Measurements from ENCODE around the gene DNAJB13. TPM values are rescaled to one million over a fixed set of nuclear protein-coding genes. Genes with fewer than 3 reads are reported as not detected.
A peak's percentile ranks its signal among the peaks of the same experiment; 100 is the strongest.

Gene DNAJB13
- total and polyA plus RNA-seq, 10 of the 15 experiments (the other 5 are each of a cell fraction or from before 2014, with no cell fraction given): 0.07 to 0.76 (median 0.15) TPM; not detected in 7

DNA sequence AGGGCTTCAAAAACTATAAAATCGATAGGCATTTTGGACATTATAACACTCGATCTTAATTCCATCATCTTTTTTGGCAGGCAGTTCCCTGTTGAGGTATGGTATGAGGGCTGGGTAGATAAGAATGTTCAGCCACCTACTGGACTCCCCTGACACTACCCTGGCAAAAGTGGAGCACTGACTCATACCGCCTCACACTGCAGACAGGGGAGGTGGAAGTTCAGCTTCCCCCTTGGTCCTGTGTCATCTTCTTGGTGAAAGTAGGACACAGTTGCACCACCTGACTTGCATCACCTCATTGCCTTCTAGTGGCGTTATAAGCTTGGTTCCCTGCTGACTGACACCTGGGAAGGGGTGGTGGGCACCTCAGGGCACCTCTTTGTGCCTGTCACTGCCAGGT, 43.6 kb upstream of the DNAJB13 start:
- BruUV-seq (replicated peaks): no TSS peak
- no peaks in the 10 kb centered on the region for H3K27me3 ChIP-seq (replicated peaks in 1 of 2; ENCODE audit: control insufficient read depth in 2 of 2, insufficient read depth in 2 of 2, low read length in 1 of 2)
- no peak overlapping the region for H3K4me2 ChIP-seq (ENCODE audit: control insufficient read depth, insufficient read depth)
- no peaks in the 10 kb centered on the region for H3K4me1 ChIP-seq (ENCODE audit: control insufficient read depth, insufficient read depth, low read length)
- no peak for FAIRE-seq
- RAD21 ChIA-PET (ENCODE audit: unreplicated experiment): no interaction called here
- no peak overlapping the region for H2AFZ ChIP-seq (ENCODE audit: control insufficient read depth, low read depth, low read length)
- H3K79me2 ChIP-seq (ENCODE audit: control insufficient read depth, insufficient read depth, low read length): no peaks in the 10 kb centered on the region
- no peak overlapping the region for H3K27ac ChIP-seq (ENCODE audit: control insufficient read depth, insufficient read depth)
- POLR2A ChIA-PET: no interaction called here
- no peak for DNase-seq (ENCODE audit: low read depth, low spot score)
- SMC1A ChIA-PET (ENCODE audit: uncharacterized antibody, unreplicated experiment): no interaction called here
- peaks cover 0 to 4% of the 10 kb centered on the region in 2 experiments; a peak in 3 of 4 replicates for H3K36me3 ChIP-seq (ENCODE audit: control insufficient read depth in 2 of 2, insufficient read depth in 2 of 2, low read length in 1 of 2)
- no peaks in the 10 kb centered on the region for H4K20me1 ChIP-seq (ENCODE audit: control insufficient read depth, insufficient read depth)
- H3K9ac ChIP-seq (ENCODE audit: control insufficient read depth, insufficient read depth, low read length): no peak overlapping the region
- no peaks in the 10 kb centered on the region for H3K9me3 ChIP-seq (replicated peaks; ENCODE audit: control insufficient read depth, insufficient read depth, low read length)
- no peak overlapping the region for H3K4me3 ChIP-seq
- in situ Hi-C loops (cut with MboI): no loop called here
- intact Hi-C loops (cut with micrococcal nuclease; ENCODE audit: unreplicated experiment): no loop called here
- TF ChIP-seq SPI1 (IDR thresholded peaks at IDR 0.05; ENCODE audit: borderline replicate concordance, insufficient read depth, low read depth, low read length): no peak
- no peak for TF ChIP-seq MEF2B (IDR thresholded peaks at IDR 0.05; ENCODE audit: partially characterized antibody, poor library complexity, severe bottlenecking)
- no peak for TF ChIP-seq JUNB (IDR thresholded peaks at IDR 0.05)
- no peak for TF ChIP-seq SMAD1 (IDR thresholded peaks at IDR 0.05; ENCODE audit: low read depth, partially characterized antibody)
- TF ChIP-seq, protein P1, sequence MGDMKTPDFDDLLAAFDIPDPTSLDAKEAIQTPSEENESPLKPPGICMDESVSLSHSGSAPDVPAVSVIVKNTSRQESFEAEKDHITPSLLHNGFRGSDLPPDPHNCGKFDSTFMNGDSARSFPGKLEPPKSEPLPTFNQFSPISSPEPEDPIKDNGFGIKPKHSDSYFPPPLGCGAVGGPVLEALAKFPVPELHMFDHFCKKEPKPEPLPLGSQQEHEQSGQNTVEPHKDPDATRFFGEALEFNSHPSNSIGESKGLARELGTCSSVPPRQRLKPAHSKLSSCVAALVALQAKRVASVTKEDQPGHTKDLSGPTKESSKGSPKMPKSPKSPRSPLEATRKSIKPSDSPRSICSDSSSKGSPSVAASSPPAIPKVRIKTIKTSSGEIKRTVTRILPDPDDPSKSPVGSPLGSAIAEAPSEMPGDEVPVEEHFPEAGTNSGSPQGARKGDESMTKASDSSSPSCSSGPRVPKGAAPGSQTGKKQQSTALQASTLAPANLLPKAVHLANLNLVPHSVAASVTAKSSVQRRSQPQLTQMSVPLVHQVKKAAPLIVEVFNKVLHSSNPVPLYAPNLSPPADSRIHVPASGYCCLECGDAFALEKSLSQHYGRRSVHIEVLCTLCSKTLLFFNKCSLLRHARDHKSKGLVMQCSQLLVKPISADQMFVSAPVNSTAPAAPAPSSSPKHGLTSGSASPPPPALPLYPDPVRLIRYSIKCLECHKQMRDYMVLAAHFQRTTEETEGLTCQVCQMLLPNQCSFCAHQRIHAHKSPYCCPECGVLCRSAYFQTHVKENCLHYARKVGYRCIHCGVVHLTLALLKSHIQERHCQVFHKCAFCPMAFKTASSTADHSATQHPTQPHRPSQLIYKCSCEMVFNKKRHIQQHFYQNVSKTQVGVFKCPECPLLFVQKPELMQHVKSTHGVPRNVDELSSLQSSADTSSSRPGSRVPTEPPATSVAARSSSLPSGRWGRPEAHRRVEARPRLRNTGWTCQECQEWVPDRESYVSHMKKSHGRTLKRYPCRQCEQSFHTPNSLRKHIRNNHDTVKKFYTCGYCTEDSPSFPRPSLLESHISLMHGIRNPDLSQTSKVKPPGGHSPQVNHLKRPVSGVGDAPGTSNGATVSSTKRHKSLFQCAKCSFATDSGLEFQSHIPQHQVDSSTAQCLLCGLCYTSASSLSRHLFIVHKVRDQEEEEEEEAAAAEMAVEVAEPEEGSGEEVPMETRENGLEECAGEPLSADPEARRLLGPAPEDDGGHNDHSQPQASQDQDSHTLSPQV (IDR thresholded peaks at IDR 0.05): no peak
- TF ChIP-seq KDM1A (IDR thresholded peaks at IDR 0.05; ENCODE audit: borderline replicate concordance): no peak
- TF ChIP-seq, protein P2, sequence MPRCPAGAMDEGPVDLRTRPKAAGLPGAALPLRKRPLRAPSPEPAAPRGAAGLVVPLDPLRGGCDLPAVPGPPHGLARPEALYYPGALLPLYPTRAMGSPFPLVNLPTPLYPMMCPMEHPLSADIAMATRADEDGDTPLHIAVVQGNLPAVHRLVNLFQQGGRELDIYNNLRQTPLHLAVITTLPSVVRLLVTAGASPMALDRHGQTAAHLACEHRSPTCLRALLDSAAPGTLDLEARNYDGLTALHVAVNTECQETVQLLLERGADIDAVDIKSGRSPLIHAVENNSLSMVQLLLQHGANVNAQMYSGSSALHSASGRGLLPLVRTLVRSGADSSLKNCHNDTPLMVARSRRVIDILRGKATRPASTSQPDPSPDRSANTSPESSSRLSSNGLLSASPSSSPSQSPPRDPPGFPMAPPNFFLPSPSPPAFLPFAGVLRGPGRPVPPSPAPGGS (IDR thresholded peaks at IDR 0.05; ENCODE audit: borderline replicate concordance, insufficient read depth, low read depth, low read length, poor library complexity, severe bottlenecking): no peak
- CTCF ChIA-PET: interaction anchor here (0.6 kb wide), 1 partner anchor 276 kb away, joined by 3 read pairs; no protein-coding TSS in a partner anchor
- WGBS (ENCODE audit: insufficient coverage, insufficient replicate concordance, low lambda C conversion rate, missing lambda C conversion rate): 83% methylated on average over 4 of the region's 4 CpGs
- peak; percentile 34; the same call in 1 of the 3 replicates for ATAC-seq

Measured in GM12878 (cell line).